Nephron progenitor cell (in vitro differentiated cells): ENCODE results near the gene TXNIP.

Source experiments
- DNase-seq: peaks from one replicate; pipeline ENCODE4 v3.0.0; 2021
- H3K27ac Mint-ChIP-seq: 2 replicates; pipeline ENCODE4 v1.8.0; 2021; ENCODE audit warnings: mild to moderate bottlenecking, moderate library complexity, mixed read lengths
- H3K27me3 Mint-ChIP-seq: 2 replicates; pipeline ENCODE4 v1.8.0; 2021; ENCODE audit warnings: mild to moderate bottlenecking, low read depth, mixed read lengths; ENCODE audit not compliant: poor library complexity
- H3K36me3 Mint-ChIP-seq: 2 replicates; pipeline ENCODE4 v1.8.0; 2021; ENCODE audit warnings: low read depth, mixed read lengths
- H3K4me1 Mint-ChIP-seq: 2 replicates; pipeline ENCODE4 v1.8.0; 2021; ENCODE audit warnings: mixed read lengths
- H3K4me3 Mint-ChIP-seq: 2 replicates; pipeline ENCODE4 v1.8.0; 2021; ENCODE audit warnings: mild to moderate bottlenecking, moderate library complexity, mixed read lengths
- H3K9me3 Mint-ChIP-seq: 2 replicates; pipeline ENCODE4 v1.8.0; 2021; ENCODE audit warnings: mild to moderate bottlenecking, moderate library complexity, mixed read lengths
- CTCF ChIP-seq: fragments of 200-600 bp; sonication (generic); IDR thresholded peaks from 2 replicates; pipeline ENCODE4 v1.5.0; 2021; ENCODE audit warnings: antibody characterized with exemption

Gene TXNIP

GRCh38 chr1:145947551-145947950, 48.8 kb downstream of the TXNIP start:
- H3K27me3 Mint-ChIP-seq: no peaks in the 10 kb centered on the region
- H3K4me3 Mint-ChIP-seq: no peak overlapping the region
- H3K27ac Mint-ChIP-seq: no peak overlapping the region
- H3K36me3 Mint-ChIP-seq: peaks cover 46% of the 10 kb centered on the region
- H3K9me3 Mint-ChIP-seq: no peaks in the 10 kb centered on the region
- H3K4me1 Mint-ChIP-seq: peaks cover 14% of the 10 kb centered on the region
- no peak for TF ChIP-seq CTCF
- DNase-seq: no peak

- Mint-ChIP-seq H3K36me3 (peaks cover 47% of the 10 kb centered on the region), H3K4me3 (no peak overlapping the region), H3K9me3 (no peaks in the 10 kb centered on the region), H3K27me3 (no peaks in the 10 kb centered on the region), H3K27ac (no peak overlapping the region), H3K4me1 (peaks cover 20% of the 10 kb centered on the region)
- no peak for TF ChIP-seq CTCF
- no peak for DNase-seq
These were observed 49.8 kb downstream of the TXNIP start for GRCh38 chr1:145946477-145946986.

GRCh38 chr1:145944532-145944931, 51.8 kb downstream of the TXNIP start:
- H3K9me3 Mint-ChIP-seq: no peaks in the 10 kb centered on the region
- no peak overlapping the region for H3K27ac Mint-ChIP-seq
- H3K4me1 Mint-ChIP-seq: peaks cover 20% of the 10 kb centered on the region
- peaks cover 49% of the 10 kb centered on the region for H3K36me3 Mint-ChIP-seq
- H3K27me3 Mint-ChIP-seq: no peaks in the 10 kb centered on the region
- no peak overlapping the region for H3K4me3 Mint-ChIP-seq
- no peak for TF ChIP-seq CTCF
- no peak for DNase-seq

GRCh38 chr1:145942871-145943270, 53.5 kb downstream of the TXNIP start:
- Mint-ChIP-seq H3K4me1 (peaks cover 15% of the 10 kb centered on the region), H3K9me3 (no peaks in the 10 kb centered on the region), H3K27me3 (no peaks in the 10 kb centered on the region), H3K4me3 (no peak overlapping the region), H3K36me3 (peaks cover 37% of the 10 kb centered on the region), H3K27ac (peak overlapping the region; percentile 87)
- DNase-seq: no peak
- no peak for TF ChIP-seq CTCF
